ENCODE results near the gene PPP1R14C.

DNA sequence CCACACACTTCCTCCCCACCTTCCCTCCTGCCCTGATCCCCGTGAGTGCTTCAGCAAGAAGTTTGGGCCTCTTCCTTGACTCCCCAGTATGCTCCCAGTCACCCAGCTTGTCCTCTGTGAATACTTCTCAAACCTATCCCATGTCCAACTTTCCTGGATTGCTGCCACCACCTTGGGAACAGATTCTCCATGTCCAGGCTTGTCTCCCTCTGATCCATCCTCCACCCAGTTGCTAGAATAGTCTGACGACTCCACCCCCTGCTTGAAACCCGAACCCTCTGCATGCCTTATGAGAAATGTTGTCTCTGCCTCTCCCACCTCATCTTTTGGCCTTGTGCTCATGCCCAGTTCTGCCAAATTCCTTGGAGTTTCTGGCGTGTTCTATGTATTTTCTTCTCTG lies 108.0 kb downstream of the PPP1R14C start:
- TF ChIP-seq, protein P1, sequence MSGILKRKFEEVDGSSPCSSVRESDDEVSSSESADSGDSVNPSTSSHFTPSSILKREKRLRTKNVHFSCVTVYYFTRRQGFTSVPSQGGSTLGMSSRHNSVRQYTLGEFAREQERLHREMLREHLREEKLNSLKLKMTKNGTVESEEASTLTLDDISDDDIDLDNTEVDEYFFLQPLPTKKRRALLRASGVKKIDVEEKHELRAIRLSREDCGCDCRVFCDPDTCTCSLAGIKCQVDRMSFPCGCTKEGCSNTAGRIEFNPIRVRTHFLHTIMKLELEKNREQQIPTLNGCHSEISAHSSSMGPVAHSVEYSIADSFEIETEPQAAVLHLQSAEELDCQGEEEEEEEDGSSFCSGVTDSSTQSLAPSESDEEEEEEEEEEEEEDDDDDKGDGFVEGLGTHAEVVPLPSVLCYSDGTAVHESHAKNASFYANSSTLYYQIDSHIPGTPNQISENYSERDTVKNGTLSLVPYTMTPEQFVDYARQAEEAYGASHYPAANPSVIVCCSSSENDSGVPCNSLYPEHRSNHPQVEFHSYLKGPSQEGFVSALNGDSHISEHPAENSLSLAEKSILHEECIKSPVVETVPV (CRISPR knock-in tag; IDR thresholded peaks at IDR 0.05): no peak
- no peak for TF ChIP-seq ARNTL (CRISPR knock-in tag; IDR thresholded peaks at IDR 0.05; ENCODE audit: borderline replicate concordance, low read depth)
- no peak for TF ChIP-seq CREB5 (CRISPR knock-in tag; IDR thresholded peaks at IDR 0.05; ENCODE audit: low read depth)
- TF ChIP-seq RARB (CRISPR knock-in tag; IDR thresholded peaks at IDR 0.05): no peak
- TF ChIP-seq, protein P2, sequence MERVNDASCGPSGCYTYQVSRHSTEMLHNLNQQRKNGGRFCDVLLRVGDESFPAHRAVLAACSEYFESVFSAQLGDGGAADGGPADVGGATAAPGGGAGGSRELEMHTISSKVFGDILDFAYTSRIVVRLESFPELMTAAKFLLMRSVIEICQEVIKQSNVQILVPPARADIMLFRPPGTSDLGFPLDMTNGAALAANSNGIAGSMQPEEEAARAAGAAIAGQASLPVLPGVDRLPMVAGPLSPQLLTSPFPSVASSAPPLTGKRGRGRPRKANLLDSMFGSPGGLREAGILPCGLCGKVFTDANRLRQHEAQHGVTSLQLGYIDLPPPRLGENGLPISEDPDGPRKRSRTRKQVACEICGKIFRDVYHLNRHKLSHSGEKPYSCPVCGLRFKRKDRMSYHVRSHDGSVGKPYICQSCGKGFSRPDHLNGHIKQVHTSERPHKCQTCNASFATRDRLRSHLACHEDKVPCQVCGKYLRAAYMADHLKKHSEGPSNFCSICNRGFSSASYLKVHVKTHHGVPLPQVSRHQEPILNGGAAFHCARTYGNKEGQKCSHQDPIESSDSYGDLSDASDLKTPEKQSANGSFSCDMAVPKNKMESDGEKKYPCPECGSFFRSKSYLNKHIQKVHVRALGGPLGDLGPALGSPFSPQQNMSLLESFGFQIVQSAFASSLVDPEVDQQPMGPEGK (CRISPR knock-in tag; IDR thresholded peaks at IDR 0.05; ENCODE audit: borderline replicate concordance): no peak
